MG63 (cell line): ENCODE results near the gene NCAPD3. TPM values are rescaled to one million over a fixed set of nuclear protein-coding genes. Genes with fewer than 3 reads are reported as not detected.

ENCODE experiments used
- DNase-seq: peaks from one replicate; pipeline ENCODE4 v3.0.0-alpha.2; 2020
- H3K27me3 ChIP-seq: fragments of 250-450 bp; sonication (Bioruptor Pico); 2 replicates; pipeline ENCODE4 v1.5.1; 2020; ENCODE audit warnings: mild to moderate bottlenecking, moderate library complexity
- H3K36me3 ChIP-seq: fragments of 250-450 bp; sonication (Bioruptor Pico); 2 replicates; pipeline ENCODE4 v1.5.1; 2020; ENCODE audit warnings: mild to moderate bottlenecking, moderate library complexity
- H3K4me3 ChIP-seq: fragments of 250-450 bp; sonication (Bioruptor Pico); 2 replicates; pipeline ENCODE4 v1.5.1; 2020; ENCODE audit warnings: mild to moderate bottlenecking, moderate library complexity
- H3K9me3 ChIP-seq: fragments of 250-450 bp; sonication (Bioruptor Pico); 2 replicates; pipeline ENCODE4 v1.5.1; 2020; ENCODE audit warnings: mild to moderate bottlenecking, moderate library complexity
- total RNA-seq: library from RNA; depleted of rRNA; stranded (reverse); fragments of >200 nt; shearing (Covaris generic); gene quantifications from 2 replicates; pipeline ENCODE4 v1.2.3, GENCODE V29; 2014; ENCODE audit warnings: low replicate concordance

NCAPD3 gene
- total RNA-seq, 1 experiment from 2014 or later = 43.9 TPM

DNA sequence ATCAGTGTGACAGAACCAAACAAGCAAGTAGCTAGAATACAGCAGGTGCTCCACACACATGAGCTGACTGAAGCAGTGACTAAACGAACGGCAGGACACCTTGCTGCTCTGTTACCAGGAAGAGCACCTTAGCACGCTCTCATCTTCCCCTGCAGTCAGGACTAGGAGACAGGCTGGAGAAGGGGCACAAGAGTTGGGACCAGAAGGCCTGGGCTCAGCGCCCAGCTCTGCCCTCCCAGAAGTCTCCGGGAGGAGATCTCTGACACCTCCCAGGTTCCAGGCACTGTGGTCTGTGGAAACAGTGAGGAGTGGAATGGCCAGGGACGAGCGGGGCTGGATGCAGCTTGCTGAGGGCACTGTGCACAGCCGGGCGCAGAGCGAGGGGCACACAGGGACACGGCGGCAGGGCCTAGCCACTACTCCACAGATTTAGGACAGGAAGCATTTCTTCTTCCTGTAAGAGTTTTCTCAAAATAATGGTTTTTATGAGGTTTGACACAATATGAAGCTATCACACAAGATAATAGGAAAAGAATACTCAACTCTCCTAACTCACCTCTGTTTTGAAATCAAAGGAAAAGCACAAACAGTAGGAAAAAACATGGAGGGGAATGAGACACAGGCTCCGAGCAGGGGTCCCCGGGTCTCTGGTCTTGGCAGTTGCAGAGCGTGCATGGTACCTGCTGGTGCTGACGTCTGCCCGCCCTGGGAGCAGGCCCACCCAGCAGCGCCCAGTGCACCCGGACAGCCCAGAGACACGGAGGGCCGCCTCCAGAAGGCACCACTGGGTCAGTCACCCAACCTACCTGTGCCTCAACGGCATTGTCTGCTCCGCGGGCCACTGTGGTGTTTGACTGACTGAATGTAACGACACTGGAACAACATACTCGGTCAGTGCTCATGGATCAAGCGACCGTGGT lies 67.6 kb downstream of the NCAPD3 start:
- no peak for DNase-seq
- Histone ChIP-seq H3K9me3 (no peaks in the 10 kb centered on the region), H3K4me3 (no peak overlapping the region), H3K27me3 (no peaks in the 10 kb centered on the region), H3K36me3 (peaks cover 40% of the 10 kb centered on the region)

DNA sequence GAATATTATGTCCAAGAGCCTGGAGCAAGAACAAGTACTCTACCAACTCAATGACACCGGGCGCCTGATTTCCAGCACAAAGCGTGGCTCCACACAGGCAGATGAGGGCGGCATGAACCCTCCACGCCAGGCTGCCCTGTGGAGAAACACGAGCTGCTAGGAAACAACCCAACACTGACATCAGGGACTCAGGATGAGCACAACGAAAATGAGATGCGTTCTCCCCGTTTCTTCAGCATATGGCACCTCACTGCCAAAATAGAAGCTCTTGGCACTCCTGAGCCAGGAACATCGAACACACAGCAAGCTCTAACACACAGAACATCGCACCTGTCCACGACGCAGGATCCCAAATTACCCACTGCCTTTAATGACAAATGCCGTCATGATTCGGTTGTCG lies 68.3 kb downstream of the NCAPD3 start:
- DNase-seq = no peak
- Histone ChIP-seq H3K36me3 (peaks cover 42% of the 10 kb centered on the region), H3K4me3 (no peak overlapping the region), H3K9me3 (no peaks in the 10 kb centered on the region), H3K27me3 (no peaks in the 10 kb centered on the region)

DNA sequence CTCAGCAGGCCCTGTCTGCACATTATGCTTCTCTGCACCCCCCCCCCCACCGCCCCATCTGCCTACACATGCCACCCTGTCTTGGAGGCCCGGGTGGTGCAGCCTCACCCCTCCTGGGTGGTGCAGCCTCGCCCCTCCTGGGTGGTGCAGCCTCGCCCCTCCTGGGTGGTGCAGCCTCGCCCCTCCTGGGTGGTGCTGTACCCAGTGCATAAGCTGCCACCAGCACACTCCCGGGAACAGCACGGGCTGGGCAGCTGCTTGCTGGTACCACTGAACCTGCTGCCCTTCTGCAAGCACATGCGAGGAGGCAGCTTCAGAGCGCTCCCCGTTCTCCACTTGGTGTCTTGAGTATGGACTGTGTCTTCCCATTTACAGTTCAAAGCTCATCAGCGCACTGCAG lies 69.3 kb downstream of the NCAPD3 start:
- Histone ChIP-seq H3K9me3 (no peaks in the 10 kb centered on the region), H3K36me3 (peaks cover 36% of the 10 kb centered on the region), H3K27me3 (no peaks in the 10 kb centered on the region), H3K4me3 (no peak overlapping the region)
- DNase-seq = no peak

DNA sequence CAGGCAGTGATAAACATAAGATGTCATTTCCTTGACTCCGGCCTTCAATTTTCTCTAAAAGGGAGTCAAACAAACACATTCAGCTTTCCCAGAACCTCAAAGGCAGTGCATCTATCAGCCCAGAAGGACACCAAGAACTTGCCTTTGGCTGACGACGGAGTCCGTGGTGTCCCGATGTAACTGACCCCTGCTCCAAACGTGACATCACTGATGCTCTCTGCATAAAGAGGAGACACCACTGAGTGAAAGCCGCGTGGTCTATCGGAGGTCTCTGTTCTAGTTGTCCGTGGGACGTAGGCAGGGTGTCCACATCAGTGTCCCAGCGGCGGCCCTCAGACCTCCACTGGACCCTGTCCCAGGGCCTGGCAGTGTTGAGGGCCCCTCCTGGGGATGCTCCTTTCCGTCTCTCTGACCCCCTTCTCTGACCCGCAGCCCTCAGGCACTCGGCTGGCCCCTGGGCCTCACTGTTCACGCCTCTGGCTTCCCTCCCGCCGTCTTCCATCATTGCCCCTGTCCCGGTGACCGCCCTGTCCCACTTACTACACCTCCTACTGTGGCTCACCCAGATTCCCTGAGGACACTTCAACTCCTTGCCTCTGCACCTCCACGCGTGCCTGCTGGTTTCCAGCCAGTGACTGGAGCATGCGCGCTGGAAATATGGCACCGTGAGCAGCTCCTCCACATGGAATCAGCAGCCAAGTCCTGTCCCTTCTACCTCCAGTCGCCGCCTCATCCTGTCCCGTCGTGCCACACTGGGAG lies 70.4 kb downstream of the NCAPD3 start:
- Histone ChIP-seq H3K9me3 (no peaks in the 10 kb centered on the region), H3K4me3 (no peak overlapping the region), H3K27me3 (no peaks in the 10 kb centered on the region), H3K36me3 (peaks cover 29% of the 10 kb centered on the region)
- DNase-seq = no peak

DNA sequence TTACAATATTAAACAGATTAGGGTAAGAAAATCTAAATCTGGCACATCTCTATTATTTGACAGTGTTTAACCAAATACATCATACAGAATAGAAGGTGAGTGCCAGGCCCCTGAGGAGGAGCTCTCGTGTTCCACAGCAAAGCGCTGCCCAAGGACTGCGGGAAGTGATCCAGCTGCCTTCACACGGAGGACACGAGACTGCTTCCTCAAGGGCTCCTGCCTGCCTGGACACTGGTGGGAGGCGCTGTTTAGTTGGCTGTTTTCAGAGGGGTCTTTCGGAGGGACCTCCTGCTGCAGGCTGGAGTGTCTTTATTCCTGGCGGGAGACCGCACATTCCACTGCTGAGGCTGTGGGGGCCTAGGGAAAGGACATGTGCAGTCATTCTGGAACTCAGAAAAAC lies 71.1 kb downstream of the NCAPD3 start:
- Histone ChIP-seq H3K9me3 (no peaks in the 10 kb centered on the region), H3K27me3 (no peaks in the 10 kb centered on the region), H3K4me3 (no peak overlapping the region), H3K36me3 (peaks cover 23% of the 10 kb centered on the region)
- DNase-seq = no peak

DNA sequence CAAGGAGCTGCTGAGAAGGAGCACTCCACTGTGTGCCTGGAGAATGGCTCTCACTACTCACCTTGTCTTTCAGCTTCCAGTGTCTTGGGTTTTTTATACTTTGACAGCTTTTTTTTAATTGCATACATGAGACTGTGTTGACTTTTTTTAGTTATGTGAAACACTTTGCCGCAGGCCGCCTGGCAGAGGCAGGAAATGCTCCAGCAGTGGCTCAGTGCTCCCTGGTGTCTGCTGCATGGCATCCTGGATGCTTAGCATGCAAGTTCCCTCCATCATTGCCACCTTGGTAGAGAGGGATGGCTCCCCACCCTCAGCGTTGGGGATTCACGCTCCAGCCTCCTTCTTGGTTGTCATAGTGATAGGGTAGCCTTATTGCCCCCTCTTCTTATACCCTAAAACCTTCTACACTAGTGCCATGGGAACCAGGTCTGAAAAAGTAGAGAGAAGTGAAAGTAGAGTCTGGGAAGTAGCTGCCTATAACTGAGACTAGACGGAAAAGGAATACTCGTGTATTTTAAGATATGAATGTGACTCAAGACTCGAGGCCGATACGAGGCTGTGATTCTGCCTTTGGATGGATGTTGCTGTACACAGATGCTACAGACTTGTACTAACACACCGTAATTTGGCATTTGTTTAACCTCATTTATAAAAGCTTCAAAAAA lies 72.6 kb downstream of the NCAPD3 start:
- Histone ChIP-seq H3K9me3 (no peaks in the 10 kb centered on the region), H3K4me3 (no peak overlapping the region), H3K36me3 (peaks cover 16% of the 10 kb centered on the region), H3K27me3 (no peaks in the 10 kb centered on the region)
- no peak for DNase-seq

DNA sequence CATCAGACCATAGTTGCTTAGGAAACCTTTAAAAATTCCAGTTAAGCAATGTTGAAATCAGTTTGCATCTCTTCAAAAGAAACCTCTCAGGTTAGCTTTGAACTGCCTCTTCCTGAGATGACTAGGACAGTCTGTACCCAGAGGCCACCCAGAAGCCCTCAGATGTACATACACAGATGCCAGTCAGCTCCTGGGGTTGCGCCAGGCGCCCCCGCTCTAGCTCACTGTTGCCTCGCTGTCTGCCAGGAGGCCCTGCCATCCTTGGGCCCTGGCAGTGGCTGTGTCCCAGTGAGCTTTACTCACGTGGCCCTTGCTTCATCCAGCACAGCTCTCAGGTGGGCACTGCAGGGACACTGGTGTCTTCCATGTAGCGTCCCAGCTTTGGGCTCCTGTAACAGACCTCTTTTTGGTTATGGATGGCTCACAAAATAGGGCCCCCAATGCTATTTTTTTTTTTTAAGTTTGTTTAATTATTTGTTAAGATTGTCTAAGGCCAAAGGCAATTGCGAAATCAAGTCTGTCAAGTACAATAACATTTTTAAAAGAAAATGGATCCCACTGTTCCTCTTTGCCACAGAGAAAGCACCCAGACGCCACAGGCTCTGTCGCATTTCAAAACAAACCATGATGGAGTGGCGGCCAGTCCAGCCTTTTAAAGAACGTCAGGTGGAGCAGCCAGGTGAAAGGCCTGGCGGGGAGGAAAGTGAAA lies 73.4 kb downstream of the NCAPD3 start:
- no peak for DNase-seq
- Histone ChIP-seq H3K4me3 (no peak overlapping the region), H3K9me3 (no peaks in the 10 kb centered on the region), H3K27me3 (no peaks in the 10 kb centered on the region), H3K36me3 (peaks cover 10% of the 10 kb centered on the region)

DNA sequence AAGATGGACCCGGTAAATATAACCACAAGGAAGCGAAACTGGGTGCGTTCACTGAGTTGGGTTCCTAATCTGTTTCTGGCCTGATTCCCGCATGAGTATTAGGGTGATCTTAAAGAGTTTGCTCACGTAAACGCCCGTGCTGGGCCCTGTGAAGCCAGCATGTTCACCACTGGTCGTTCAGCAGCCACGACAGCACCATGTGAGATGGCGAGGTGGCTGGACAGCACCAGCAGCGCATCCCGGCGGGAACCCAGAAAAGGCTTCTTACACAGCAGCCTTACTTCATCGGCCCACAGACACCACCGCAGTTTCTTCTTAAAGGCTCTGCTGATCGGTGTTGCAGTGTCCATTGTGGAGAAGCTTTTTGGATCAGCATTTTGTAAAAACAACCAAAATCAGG lies 74.4 kb downstream of the NCAPD3 start:
- H3K9me3 ChIP-seq = no peaks in the 10 kb centered on the region
- H3K36me3 ChIP-seq = peaks cover 10% of the 10 kb centered on the region
- no peak overlapping the region for H3K4me3 ChIP-seq
- no peak for DNase-seq
- H3K27me3 ChIP-seq = no peaks in the 10 kb centered on the region

DNA sequence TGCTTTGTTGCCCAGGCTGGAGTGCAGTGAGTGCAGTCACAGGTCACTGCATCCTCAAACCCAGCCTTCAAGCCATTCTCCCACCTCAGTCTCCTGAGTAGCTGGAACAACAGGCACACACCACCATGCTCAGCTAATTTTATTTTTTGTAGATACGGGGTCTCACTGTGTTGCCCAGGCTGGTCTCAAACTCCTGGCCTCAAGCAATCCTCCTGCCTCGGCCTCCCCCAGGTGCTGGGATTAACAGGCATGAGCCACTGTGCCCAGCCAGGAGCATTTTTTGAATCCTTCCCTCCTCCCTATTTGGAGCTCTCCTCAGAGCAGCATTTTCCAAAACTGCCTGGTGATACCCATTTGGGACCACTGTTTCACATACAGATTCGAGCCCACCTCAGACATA lies 77.2 kb downstream of the NCAPD3 start:
- peaks cover 7% of the 10 kb centered on the region for H3K36me3 ChIP-seq
- H3K4me3 ChIP-seq = no peak overlapping the region
- H3K9me3 ChIP-seq = no peaks in the 10 kb centered on the region
- no peaks in the 10 kb centered on the region for H3K27me3 ChIP-seq
- DNase-seq = no peak

DNA sequence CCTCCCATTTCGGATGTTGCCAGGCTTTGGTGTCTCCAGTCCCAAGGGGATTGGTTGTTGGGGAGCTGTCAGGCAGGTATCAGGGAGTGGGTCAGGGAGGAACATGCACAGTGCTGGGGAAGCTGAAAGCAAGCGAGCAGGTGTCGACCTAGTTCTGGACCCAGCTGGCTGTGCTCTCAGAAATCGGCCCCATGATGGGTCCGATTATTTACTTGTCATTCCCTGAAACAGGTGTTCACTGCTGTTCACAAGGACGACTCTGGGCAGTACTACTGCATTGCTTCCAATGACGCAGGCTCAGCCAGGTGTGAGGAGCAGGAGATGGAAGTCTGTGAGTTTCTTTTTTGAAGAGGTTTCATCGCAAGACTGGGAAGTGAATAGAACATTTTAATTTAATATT lies 78.1 kb downstream of the NCAPD3 start:
- no peak for DNase-seq
- Histone ChIP-seq H3K36me3 (peaks cover 4% of the 10 kb centered on the region), H3K9me3 (no peaks in the 10 kb centered on the region), H3K4me3 (no peak overlapping the region), H3K27me3 (no peaks in the 10 kb centered on the region)

DNA sequence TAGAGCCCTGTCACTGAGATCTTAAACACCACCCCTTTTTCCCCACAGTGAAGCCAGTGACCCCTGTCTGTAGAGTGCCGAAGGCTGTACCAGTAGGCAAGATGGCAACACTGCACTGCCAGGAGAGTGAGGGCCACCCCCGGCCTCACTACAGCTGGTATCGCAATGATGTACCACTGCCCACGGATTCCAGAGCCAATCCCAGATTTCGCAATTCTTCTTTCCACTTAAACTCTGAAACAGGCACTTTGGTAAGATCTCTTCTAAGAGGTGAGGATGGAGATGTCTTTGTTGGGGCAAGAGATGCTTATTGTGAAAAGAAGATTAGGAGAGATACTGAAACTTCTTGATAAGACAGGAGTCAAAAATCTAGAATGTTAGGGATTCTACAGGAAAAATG lies 79.0 kb downstream of the NCAPD3 start:
- Histone ChIP-seq H3K27me3 (no peaks in the 10 kb centered on the region), H3K4me3 (no peak overlapping the region), H3K9me3 (no peaks in the 10 kb centered on the region), H3K36me3 (no peaks in the 10 kb centered on the region; the same call in none of the 2 replicates)
- DNase-seq = no peak

DNA sequence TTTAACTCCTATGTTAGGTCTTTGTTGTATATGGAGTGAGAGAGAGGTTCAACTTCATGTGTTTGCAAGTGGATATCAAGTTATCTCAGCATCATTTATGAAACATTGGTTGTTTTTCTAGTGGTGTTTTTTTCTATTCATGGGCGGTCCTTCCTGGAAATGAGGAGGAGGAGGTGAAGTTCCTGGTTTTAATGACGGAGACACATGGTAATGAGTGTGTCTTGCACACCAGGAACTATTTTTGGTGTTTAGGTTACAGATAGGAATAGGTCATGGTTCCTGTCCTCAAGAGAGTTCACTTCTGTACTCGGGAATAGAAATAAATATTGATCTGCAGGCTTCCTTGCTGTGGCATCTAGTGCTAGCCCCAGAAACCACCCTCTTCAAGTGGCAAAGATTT lies 80.0 kb downstream of the NCAPD3 start:
- H3K9me3 ChIP-seq = no peaks in the 10 kb centered on the region
- H3K4me3 ChIP-seq = no peak overlapping the region
- DNase-seq = no peak
- H3K27me3 ChIP-seq = no peaks in the 10 kb centered on the region
- no peaks in the 10 kb centered on the region; the same call in 1 of the 2 replicates for H3K36me3 ChIP-seq

DNA sequence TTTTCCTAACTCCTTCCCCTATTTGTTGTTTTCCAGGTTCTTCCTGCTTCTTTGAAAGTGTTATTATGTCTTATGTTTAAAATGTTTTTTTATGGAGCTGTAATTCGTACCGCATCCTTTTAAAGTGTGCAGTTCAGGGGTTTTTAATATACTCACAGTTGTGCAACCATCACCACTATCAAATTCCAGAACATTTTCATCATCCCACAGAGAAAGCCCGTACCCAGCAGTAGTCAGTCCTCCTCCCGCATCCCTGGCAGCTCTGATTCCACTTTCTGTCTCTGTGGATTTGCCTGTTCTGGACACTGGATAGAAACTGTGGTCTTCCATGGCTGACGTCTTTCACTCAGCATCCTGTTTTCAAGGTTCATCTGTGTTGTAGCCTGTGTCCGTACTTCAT lies 81.2 kb downstream of the NCAPD3 start:
- no peaks in the 10 kb centered on the region for H3K36me3 ChIP-seq
- no peak for DNase-seq
- no peaks in the 10 kb centered on the region for H3K9me3 ChIP-seq
- no peaks in the 10 kb centered on the region for H3K27me3 ChIP-seq
- H3K4me3 ChIP-seq = no peak overlapping the region

DNA sequence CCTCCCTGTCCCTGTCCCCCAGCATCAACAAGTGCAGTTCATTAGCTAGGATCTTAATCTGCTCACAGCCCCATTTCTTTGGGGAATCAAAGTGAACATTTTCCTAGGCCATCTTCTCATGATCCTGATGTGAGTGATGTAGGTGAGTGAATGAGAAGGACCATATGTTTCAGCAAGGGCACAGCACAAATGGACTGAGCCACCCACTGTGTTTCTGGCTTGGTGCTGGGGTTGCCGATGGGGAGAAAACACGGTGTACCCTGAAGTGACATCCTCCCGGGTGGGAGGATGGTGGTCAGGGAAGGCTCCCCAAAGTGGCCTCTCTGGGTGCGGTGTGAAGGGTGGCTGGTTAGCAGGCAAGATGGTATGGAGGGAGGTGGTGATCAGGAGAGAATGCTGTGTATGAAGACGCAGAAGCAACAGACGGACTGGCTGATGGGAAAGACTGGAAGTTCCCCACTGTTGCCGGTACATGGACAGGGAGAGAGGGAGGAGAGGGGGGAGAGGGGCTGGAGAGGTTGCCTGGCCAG lies 82.7 kb downstream of the NCAPD3 start:
- Histone ChIP-seq H3K36me3 (no peaks in the 10 kb centered on the region), H3K27me3 (no peaks in the 10 kb centered on the region), H3K9me3 (no peaks in the 10 kb centered on the region), H3K4me3 (no peak overlapping the region)
- DNase-seq = no peak

DNA sequence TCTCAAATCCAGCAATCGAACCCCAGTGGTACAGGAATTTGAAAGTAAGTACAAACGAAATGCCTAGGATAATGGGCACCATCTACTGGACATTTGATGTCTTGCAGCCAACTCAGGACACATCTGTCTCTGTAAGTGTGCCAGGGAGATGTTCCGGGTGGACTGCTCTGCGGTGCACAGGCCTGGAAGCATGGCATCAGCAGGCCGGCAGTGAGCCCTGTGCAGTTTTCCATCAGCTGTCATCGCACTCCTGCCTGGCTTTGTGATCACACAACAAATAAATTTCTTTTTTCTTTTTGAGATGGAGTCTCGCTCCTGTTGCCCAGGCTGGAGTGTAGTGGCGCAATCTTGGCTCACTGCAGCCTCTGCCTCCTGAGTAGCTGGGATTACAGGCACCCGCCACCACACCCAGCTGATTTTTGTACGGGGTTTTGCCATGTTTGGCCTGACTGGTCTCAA lies 83.9 kb downstream of the NCAPD3 start:
- no peak overlapping the region for H3K4me3 ChIP-seq
- H3K9me3 ChIP-seq = no peaks in the 10 kb centered on the region
- DNase-seq = peak; percentile 39
- no peaks in the 10 kb centered on the region for H3K36me3 ChIP-seq
- no peaks in the 10 kb centered on the region for H3K27me3 ChIP-seq

DNA sequence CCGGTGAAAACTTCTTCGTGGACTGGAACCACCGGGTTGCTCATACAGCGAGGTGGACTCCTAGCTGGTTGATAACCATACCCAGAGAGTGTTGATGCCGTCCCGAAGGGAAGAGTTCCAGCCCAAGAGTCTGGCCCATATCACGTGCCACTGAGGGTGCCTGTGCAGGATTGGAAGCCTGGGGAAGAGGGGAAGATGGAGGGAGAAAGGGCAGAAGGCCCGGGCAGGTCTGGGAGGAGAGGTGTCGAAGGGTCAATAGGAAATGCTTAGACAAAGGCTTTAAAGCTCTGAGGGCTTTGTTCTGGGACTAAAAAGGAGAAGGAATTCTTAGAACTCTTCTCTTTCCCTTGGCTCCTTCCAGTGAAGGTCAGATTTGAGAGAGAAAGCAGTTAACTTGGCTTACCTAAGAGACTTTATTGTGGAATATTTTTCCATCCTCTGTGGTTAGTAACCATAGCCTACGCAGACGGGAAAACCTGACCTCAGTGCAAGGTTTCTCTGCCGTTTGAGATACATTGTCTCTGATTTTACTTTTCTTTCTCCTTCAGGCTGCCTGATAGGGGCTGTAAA lies 84.4 kb downstream of the NCAPD3 start:
- no peaks in the 10 kb centered on the region for H3K27me3 ChIP-seq
- H3K9me3 ChIP-seq = no peaks in the 10 kb centered on the region
- no peak overlapping the region for H3K4me3 ChIP-seq
- DNase-seq = no peak
- no peaks in the 10 kb centered on the region for H3K36me3 ChIP-seq
